ENCODE results near the gene CPVL. TPM values are rescaled to one million over a fixed set of nuclear protein-coding genes. Genes with fewer than 3 reads are reported as not detected.
"Not testable (repeated sequence)": the region's sequence is repeated elsewhere in the genome, so short reads cannot be mapped to it uniquely, and the experiment has no call there.

Gene CPVL
- total and polyA plus RNA-seq, 3 experiments from 2014 or later = 1.0 to 1.3 TPM; not detected in 1

DNA sequence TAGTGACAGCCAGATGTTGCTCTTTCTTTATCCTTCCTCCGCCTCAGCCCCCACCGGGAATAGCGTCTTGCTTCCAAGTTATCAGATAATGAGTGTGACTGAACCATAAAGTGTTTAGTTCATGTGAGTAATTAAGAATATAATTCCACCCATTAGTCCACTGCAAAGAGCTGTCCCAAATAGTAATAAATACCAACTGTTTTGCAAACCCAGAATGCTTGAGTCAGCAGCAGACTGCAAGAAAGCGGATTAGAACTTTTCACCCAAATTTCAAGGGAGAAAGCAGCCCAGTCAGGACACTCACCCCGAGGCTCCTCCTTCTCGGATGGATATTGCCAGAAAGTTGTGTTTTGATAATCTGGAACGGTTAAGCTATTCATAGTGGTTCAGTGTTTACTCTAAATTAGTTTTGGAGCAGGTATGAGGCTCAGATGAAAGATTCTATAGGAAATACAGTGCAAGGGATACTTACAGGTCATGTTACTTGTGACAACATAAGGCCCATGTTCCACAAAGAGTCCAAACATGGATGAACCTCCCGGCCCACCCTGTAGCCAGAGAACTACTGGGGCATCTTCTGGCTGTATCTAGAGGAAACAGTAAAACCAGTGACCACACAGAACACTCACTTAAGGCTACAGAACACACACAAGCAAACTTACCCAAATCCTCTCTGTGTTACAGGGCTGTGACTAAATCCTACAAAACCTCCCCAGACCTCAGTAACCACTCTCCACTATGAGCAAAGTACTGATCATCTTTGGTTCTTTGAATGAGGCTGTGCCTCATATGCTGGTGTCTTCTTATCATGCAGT is 50.5 kb downstream of the CPVL start:
- Mint-ChIP-seq H3K4me1 (peaks cover 9% of the 10 kb centered on the region in 3 donors), H3K9me3 (no peaks in the 10 kb centered on the region), H3K27me3 (peaks cover 14 to 16% of the 10 kb centered on the region in 2 donors), H3K36me3 (no peaks in the 10 kb centered on the region), H3K27ac (no peak overlapping the region), H3K4me3 (no peak overlapping the region)
- H3K4me1 ChIP-seq (ENCODE audit: insufficient read depth, low read length) = no peaks in the 10 kb centered on the region
- CTCF ChIA-PET = interaction anchor here (1.6 kb wide), 1 partner anchor 11 kb away, joined by 6 read pairs; no protein-coding TSS in a partner anchor
- H3K27ac ChIP-seq (ENCODE audit: low read depth, low read length) = no peak overlapping the region
- no peak for DNase-seq
- no peaks in the 10 kb centered on the region for H3K36me3 ChIP-seq (ENCODE audit: insufficient read depth, low read length)
- POLR2A ChIA-PET = no interaction called here
- H3K9me3 ChIP-seq (ENCODE audit: low read length) = no peaks in the 10 kb centered on the region
- no peaks in the 10 kb centered on the region for H3K27me3 ChIP-seq (ENCODE audit: insufficient read depth, low read length, poor library complexity, severe bottlenecking)
- H3K4me3 ChIP-seq (ENCODE audit: low read length) = no peak overlapping the region

- CTCF ChIA-PET; H3K36me3 ChIP-seq (ENCODE audit: insufficient read depth, low read length); H3K27me3 ChIP-seq (ENCODE audit: insufficient read depth, low read length, poor library complexity, severe bottlenecking); H3K9me3 Mint-ChIP-seq; H3K4me1 ChIP-seq (ENCODE audit: insufficient read depth, low read length); H3K4me3 ChIP-seq (ENCODE audit: low read length); H3K27ac ChIP-seq (ENCODE audit: low read depth, low read length); H3K36me3 Mint-ChIP-seq; POLR2A ChIA-PET; H3K4me3 Mint-ChIP-seq; H3K9me3 ChIP-seq (ENCODE audit: low read length); DNase-seq: not testable (repeated sequence)
- Mint-ChIP-seq H3K4me1 (peaks cover 15% of the 10 kb centered on the region in 3 donors), H3K27me3 (peaks cover 16 to 18% of the 10 kb centered on the region in 2 donors), H3K27ac (peak overlapping the region in 1 of 8 donors; percentile 16)
Measured at GRCh38 chr7:29093091-29093490, 53.2 kb downstream of the CPVL start.

DNA sequence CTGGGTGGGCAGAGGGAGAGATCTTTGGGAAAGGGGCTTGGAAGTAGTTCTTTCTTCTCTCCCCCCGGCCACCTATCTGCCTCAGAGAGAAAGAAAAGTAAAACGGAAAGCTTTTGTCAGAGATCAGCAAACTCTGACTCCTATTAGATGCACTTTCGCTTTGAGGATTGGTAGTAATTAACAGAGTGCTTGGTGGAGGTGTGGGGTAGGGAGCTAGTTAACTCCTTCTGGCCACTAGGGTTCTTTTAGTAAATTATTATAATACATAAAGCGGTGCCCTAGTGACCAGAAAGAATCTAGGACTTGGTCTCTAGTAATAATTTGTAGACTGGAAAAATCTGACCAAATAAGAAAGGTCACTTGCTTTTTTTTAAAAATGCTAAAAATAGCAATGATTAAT is 54.6 kb downstream of the CPVL start:
- no peak for DNase-seq
- Histone ChIP-seq H3K27ac (ENCODE audit: low read depth, low read length) (no peak overlapping the region), H3K36me3 (ENCODE audit: insufficient read depth, low read length) (no peaks in the 10 kb centered on the region), H3K4me1 (ENCODE audit: insufficient read depth, low read length) (no peaks in the 10 kb centered on the region), H3K9me3 (ENCODE audit: low read length) (no peaks in the 10 kb centered on the region), H3K4me3 (ENCODE audit: low read length) (no peak overlapping the region), H3K27me3 (ENCODE audit: insufficient read depth, low read length, poor library complexity, severe bottlenecking) (no peaks in the 10 kb centered on the region)
- H3K36me3 Mint-ChIP-seq = no peaks in the 10 kb centered on the region
- H3K4me1 Mint-ChIP-seq = peaks cover 15% of the 10 kb centered on the region in 3 donors
- H3K27ac Mint-ChIP-seq = peak overlapping the region in 3 of 8 donors; percentile 4 to 55 (median 38)
- POLR2A ChIA-PET = no interaction called here
- H3K4me3 Mint-ChIP-seq = peak overlapping the region; percentile 54 to 78 (median 67)
- CTCF ChIA-PET = no interaction called here
- H3K9me3 Mint-ChIP-seq = no peaks in the 10 kb centered on the region
- peaks cover 16 to 17% of the 10 kb centered on the region in 2 donors for H3K27me3 Mint-ChIP-seq

DNA sequence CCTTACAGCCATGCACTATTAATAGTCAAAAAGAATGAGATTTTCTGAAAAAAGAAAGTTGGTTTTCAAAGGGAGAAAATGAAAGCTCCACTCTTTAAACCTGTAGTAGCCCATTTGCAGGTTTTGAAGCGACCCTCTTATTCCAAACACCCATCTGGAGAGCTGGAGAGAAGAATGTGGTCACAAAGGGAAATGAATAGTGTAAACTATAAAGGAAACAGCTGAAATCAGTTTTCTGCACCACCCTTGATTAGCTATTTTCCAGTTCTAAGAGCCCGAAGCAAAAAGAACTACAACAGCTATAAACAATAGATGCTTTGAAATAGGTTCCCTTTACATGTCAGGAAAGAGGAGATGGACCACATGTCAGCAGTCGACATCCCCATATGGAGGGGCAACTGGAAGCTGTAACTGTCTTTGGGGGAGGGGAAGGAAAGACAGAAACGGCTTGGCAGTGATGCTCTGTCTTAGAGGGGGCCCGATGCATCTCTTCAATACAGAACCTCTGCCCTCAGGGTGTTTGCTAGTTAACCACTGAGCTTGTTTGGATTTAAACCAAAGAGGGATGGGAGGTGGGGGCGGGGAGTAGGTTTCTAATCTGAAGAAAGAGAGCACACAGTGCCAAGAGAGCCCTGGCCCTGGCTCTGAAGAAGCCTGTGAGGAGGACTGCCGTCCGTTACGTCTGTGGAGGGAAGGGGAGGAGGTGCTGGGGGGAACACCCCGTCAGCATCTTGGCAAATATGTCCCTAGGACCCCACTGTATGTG is 55.3 kb downstream of the CPVL start:
- H3K27ac Mint-ChIP-seq = peak overlapping the region in 4 of 8 donors; percentile 4 to 55 (median 37)
- H3K9me3 Mint-ChIP-seq = no peaks in the 10 kb centered on the region
- no peak for DNase-seq
- peaks cover 15% of the 10 kb centered on the region in 3 donors for H3K4me1 Mint-ChIP-seq
- ChIA-PET POLR2A (no interaction called here), CTCF (interaction anchor here (1.0 kb wide), 1 partner anchor 14 kb away, joined by 3 read pairs; no protein-coding TSS in a partner anchor)
- H3K4me3 Mint-ChIP-seq = peak overlapping the region; percentile 54 to 78 (median 67)
- no peaks in the 10 kb centered on the region for H3K36me3 ChIP-seq (ENCODE audit: insufficient read depth, low read length)
- H3K4me1 ChIP-seq (ENCODE audit: insufficient read depth, low read length) = no peaks in the 10 kb centered on the region
- H3K27me3 Mint-ChIP-seq = peaks cover 16 to 17% of the 10 kb centered on the region in 2 donors
- H3K36me3 Mint-ChIP-seq = no peaks in the 10 kb centered on the region
- H3K4me3 ChIP-seq (ENCODE audit: low read length) = peak overlapping the region; percentile 11
- H3K27ac ChIP-seq (ENCODE audit: low read depth, low read length) = no peak overlapping the region
- no peaks in the 10 kb centered on the region for H3K9me3 ChIP-seq (ENCODE audit: low read length)
- no peaks in the 10 kb centered on the region for H3K27me3 ChIP-seq (ENCODE audit: insufficient read depth, low read length, poor library complexity, severe bottlenecking)

DNA sequence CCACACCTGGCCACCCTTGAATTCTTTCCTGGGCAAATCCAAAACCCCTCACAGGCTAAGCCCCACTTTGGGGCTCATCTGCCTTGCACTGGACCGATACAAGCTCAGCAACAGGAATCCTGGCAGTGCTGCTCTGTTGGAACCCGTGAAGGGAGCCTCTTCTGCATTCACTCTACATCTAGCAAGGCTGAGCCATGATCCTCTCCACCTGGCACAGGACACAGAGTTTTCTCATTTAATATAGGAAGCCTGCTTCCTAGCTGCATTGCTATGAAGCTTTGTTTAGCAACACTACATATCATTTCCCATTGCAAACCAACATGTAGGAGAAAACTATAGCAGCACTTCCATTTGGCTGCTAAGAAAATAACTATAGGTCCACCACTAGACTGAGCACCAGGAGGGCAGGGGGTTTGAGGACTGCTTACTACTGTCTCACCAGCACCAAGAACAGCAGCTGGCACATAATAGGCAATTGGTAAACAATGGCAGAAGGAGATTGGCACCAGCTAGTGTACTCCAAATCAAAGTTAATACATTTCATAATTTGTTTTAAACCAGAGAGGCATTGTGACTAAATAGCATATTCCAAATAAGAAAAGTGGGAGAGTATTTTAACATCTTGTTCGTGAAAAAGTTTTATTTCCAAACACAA is 56.1 kb downstream of the CPVL start:
- Mint-ChIP-seq H3K4me3 (peak overlapping the region in 4 of 7 donors; percentile 23 to 78 (median 23)), H3K27ac (peak overlapping the region in 1 of 8 donors; percentile 55), H3K4me1 (peaks cover 15% of the 10 kb centered on the region in 3 donors), H3K27me3 (peaks cover 16 to 17% of the 10 kb centered on the region in 2 donors), H3K9me3 (no peaks in the 10 kb centered on the region), H3K36me3 (no peaks in the 10 kb centered on the region)
- no peaks in the 10 kb centered on the region for H3K27me3 ChIP-seq (ENCODE audit: insufficient read depth, low read length, poor library complexity, severe bottlenecking)
- DNase-seq = no peak
- no peak overlapping the region for H3K4me3 ChIP-seq (ENCODE audit: low read length)
- H3K27ac ChIP-seq (ENCODE audit: low read depth, low read length) = no peak overlapping the region
- H3K36me3 ChIP-seq (ENCODE audit: insufficient read depth, low read length) = no peaks in the 10 kb centered on the region
- CTCF ChIA-PET = interaction anchor here (1.0 kb wide), 1 partner anchor 13 kb away, joined by 3 read pairs; no protein-coding TSS in a partner anchor
- no peaks in the 10 kb centered on the region for H3K9me3 ChIP-seq (ENCODE audit: low read length)
- H3K4me1 ChIP-seq (ENCODE audit: insufficient read depth, low read length) = no peaks in the 10 kb centered on the region
- POLR2A ChIA-PET = no interaction called here

DNA sequence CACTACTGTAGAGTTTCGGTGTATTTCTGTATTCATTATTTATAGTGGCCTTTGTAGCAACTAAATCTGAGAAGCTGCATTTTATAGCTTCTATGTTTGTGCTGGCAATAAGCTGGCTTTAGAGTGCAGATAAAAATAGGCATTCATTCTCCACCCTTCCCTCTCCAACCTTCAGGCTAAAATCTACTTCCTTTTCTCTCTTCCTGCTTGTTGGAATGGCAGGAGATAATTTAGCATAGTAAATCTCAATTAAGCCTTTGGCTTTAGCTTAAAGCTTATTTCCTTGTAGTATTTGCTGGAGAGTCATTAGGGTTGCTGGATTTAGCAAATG is 58.5 kb downstream of the CPVL start:
- DNase-seq = no peak
- Histone ChIP-seq H3K36me3 (ENCODE audit: insufficient read depth, low read length) (no peaks in the 10 kb centered on the region), H3K4me3 (ENCODE audit: low read length) (no peak overlapping the region), H3K27me3 (ENCODE audit: insufficient read depth, low read length, poor library complexity, severe bottlenecking) (no peaks in the 10 kb centered on the region), H3K4me1 (ENCODE audit: insufficient read depth, low read length) (no peaks in the 10 kb centered on the region), H3K27ac (ENCODE audit: low read depth, low read length) (no peak overlapping the region), H3K9me3 (ENCODE audit: low read length) (no peaks in the 10 kb centered on the region)
- POLR2A ChIA-PET = no interaction called here
- H3K36me3 Mint-ChIP-seq = no peaks in the 10 kb centered on the region
- no peak overlapping the region for H3K4me3 Mint-ChIP-seq
- no peaks in the 10 kb centered on the region for H3K9me3 Mint-ChIP-seq
- peaks cover 11 to 18% of the 10 kb centered on the region in 2 donors for H3K27me3 Mint-ChIP-seq
- CTCF ChIA-PET = interaction anchor here (0.7 kb wide), 1 partner anchor 16 kb away, joined by 3 read pairs; no protein-coding TSS in a partner anchor
- no peak overlapping the region for H3K27ac Mint-ChIP-seq
- peaks cover 15% of the 10 kb centered on the region in 3 donors for H3K4me1 Mint-ChIP-seq

- Histone ChIP-seq H3K4me3 (ENCODE audit: low read length) (no peak overlapping the region), H3K36me3 (ENCODE audit: insufficient read depth, low read length) (no peaks in the 10 kb centered on the region), H3K4me1 (ENCODE audit: insufficient read depth, low read length) (no peaks in the 10 kb centered on the region), H3K27me3 (ENCODE audit: insufficient read depth, low read length, poor library complexity, severe bottlenecking) (no peaks in the 10 kb centered on the region), H3K9me3 (ENCODE audit: low read length) (no peaks in the 10 kb centered on the region), H3K27ac (ENCODE audit: low read depth, low read length) (no peak overlapping the region)
- Mint-ChIP-seq H3K9me3 (no peaks in the 10 kb centered on the region), H3K4me1 (peaks cover 12 to 13% (median 13%) of the 10 kb centered on the region in 3 donors), H3K36me3 (no peaks in the 10 kb centered on the region), H3K4me3 (no peak overlapping the region), H3K27me3 (peaks cover 1 to 11% of the 10 kb centered on the region in 2 donors), H3K27ac (no peak overlapping the region)
- POLR2A ChIA-PET = no interaction called here
- CTCF ChIA-PET = interaction anchor here (0.7 kb wide), 1 partner anchor 13 kb away, joined by 3 read pairs; no protein-coding TSS in a partner anchor
- DNase-seq = no peak
Measured at GRCh38 chr7:29086545-29086944, 59.8 kb downstream of the CPVL start.

DNA sequence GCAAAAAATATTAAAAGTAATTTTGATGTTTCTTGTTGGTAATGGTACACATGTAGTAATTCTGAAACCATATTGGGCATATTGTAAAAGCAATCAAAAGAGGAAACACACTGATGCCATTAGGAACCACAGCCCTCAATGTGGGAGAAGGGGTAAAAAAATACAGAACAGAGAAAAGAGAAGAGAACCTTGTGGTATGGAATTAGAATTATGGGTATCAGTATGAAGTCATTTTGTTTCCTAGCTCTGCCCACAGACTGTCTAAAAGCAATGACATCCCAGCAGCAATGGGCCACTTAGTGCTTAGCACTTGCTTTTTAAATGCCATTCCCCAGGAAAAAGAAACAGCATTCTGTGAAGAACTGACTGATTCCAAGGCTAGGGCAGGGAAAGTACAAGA is 61.5 kb downstream of the CPVL start:
- no peaks in the 10 kb centered on the region for H3K27me3 ChIP-seq (ENCODE audit: insufficient read depth, low read length, poor library complexity, severe bottlenecking)
- no peak overlapping the region for H3K27ac Mint-ChIP-seq
- peaks cover 1 to 3% of the 10 kb centered on the region in 2 donors for H3K27me3 Mint-ChIP-seq
- no peaks in the 10 kb centered on the region for H3K4me1 Mint-ChIP-seq
- no peaks in the 10 kb centered on the region for H3K9me3 ChIP-seq (ENCODE audit: low read length)
- no peak for DNase-seq
- no peak overlapping the region for H3K27ac ChIP-seq (ENCODE audit: low read depth, low read length)
- H3K4me3 ChIP-seq (ENCODE audit: low read length) = no peak overlapping the region
- no peaks in the 10 kb centered on the region for H3K36me3 ChIP-seq (ENCODE audit: insufficient read depth, low read length)
- CTCF ChIA-PET = no interaction called here
- H3K36me3 Mint-ChIP-seq = no peaks in the 10 kb centered on the region
- H3K4me3 Mint-ChIP-seq = no peak overlapping the region
- POLR2A ChIA-PET = no interaction called here
- H3K4me1 ChIP-seq (ENCODE audit: insufficient read depth, low read length) = no peaks in the 10 kb centered on the region
- H3K9me3 Mint-ChIP-seq = no peaks in the 10 kb centered on the region

All from CD8-positive, alpha-beta memory T cell (primary cell).